K562 (cell line): Measurements from ENCODE around the gene POLN. TPM values are rescaled to one million over a fixed set of nuclear protein-coding genes. Genes with fewer than 3 reads are reported as not detected.
A peak's percentile ranks its signal among the peaks of the same experiment; 100 is the strongest.

Source experiments
- BHLHE40 ChIP-seq: IDR thresholded peaks from 2 replicates; pipeline ENCODE4 v1.6.1; 2011; ENCODE audit warnings: low read length, improper control_type of control experiment
- EHMT2 ChIP-seq: fragments of 450-650 bp; IDR thresholded peaks from 2 replicates; pipeline ENCODE4 v1.6.1; 2018; ENCODE audit warnings: antibody characterized with exemption
- ELK3 ChIP-seq: fragments of 450-650 bp; formaldehyde crosslinking; IDR thresholded peaks from 2 replicates; pipeline ENCODE4 v1.4.0; 2020; ENCODE audit warnings: mild to moderate bottlenecking
- EWSR1 ChIP-seq: fragments of 450-650 bp; IDR thresholded peaks from 2 replicates; pipeline ENCODE4 v1.6.1; 2018; ENCODE audit warnings: borderline replicate concordance, mild to moderate bottlenecking, low read depth, moderate library complexity; ENCODE audit not compliant: partially characterized antibody
- GABPA ChIP-seq: fragments of 200-800 bp; sonication (Bioruptor generic); conservative IDR thresholded peaks from 2 replicates; pipeline ENCODE4 v1.6.1; 2016; ENCODE audit warnings: low read depth, missing genetic modification characterization, missing compliant biosample characterization
- MAX ChIP-seq: sonication (generic); formaldehyde crosslinking; IDR thresholded peaks from 2 replicates; pipeline ENCODE4 v1.9.0; 2022; ENCODE audit warnings: mild to moderate bottlenecking, missing genetic modification reagents
- PHTF2 ChIP-seq: fragments of 250-450 bp; sonication (Bioruptor Pico); IDR thresholded peaks from 2 replicates; pipeline ENCODE4 v1.5.0; 2021; ENCODE audit warnings: mild to moderate bottlenecking
- PRMT5 ChIP-seq: sonication (generic); formaldehyde crosslinking; IDR thresholded peaks from 2 replicates; pipeline ENCODE4 v1.5.0; 2020; ENCODE audit warnings: missing genetic modification reagents
- RAD21 ChIP-seq, 2 experiments: fragments of 250-450 bp in 1 of 2; fragments of 450-650 bp in 1 of 2; sonication (Bioruptor Pico) in 1 of 2; formaldehyde crosslinking in 1 of 2; IDR thresholded peaks in 1 of 2; conservative IDR thresholded peaks in 1 of 2; 2 replicates each; pipeline versions ENCODE4 v1.4.0 to v1.8.0; 2020 to 2022; ENCODE audit warnings: mild to moderate bottlenecking in 2 of 2, moderate library complexity in 1 of 2
- RFX7 ChIP-seq: fragments of 250-450 bp; sonication (Bioruptor Pico); IDR thresholded peaks from 2 replicates; pipeline ENCODE4 v1.5.1; 2021; ENCODE audit warnings: mild to moderate bottlenecking
- RREB1 ChIP-seq: fragments of 250-450 bp; sonication (Bioruptor Pico); IDR thresholded peaks from 2 replicates; pipeline ENCODE4 v1.4.0; 2020
- ZKSCAN1 ChIP-seq: fragments of 150-350 bp; IDR thresholded peaks from 2 replicates; pipeline ENCODE4 v1.6.1; 2016; ENCODE audit warnings: low read depth, low read length
- ZNF639 ChIP-seq, 2 experiments: fragments of 200-800 bp in 1 of 2; sonication (Bioruptor generic) in 1 of 2; sonication (generic) in 1 of 2; formaldehyde crosslinking in 1 of 2; IDR thresholded peaks in 1 of 2; conservative IDR thresholded peaks in 1 of 2; 2 replicates each; pipeline versions ENCODE4 v1.5.0 to v1.6.1; 2016 to 2020; ENCODE audit warnings: missing compliant biosample characterization in 1 of 2, missing genetic modification characterization in 1 of 2, missing genetic modification reagents in 1 of 2
- polyA plus RNA-seq, 8 experiments: library from polyadenylated mRNA; depleted of rRNA in 4 of 8; stranded (reverse) in 5 of 8; unstranded in 3 of 8; fragments of >200 nt; fragmentation: Nextera tagmentation in 2 of 8; fragmentation: Illumina TruSeq in 1 of 8; extraction: Ambion mirVana in 2 of 8; extraction: Trizol in 1 of 8; gene quantifications; 2 replicates each; pipeline versions ENCODE4 v1.2.1 to v1.2.3, GENCODE V29; 2011 to 2014; ENCODE audit warnings: inconsistent platforms in 1 of 8, missing spikeins in 1 of 8
- total RNA-seq, 7 experiments: library from RNA; depleted of rRNA in 6 of 7; stranded (reverse); fragments of >200 nt in 6 of 7; fragmentation: Illumina TruSeq in 2 of 7; extraction: Trizol in 2 of 7; gene quantifications; 2 replicates each; pipeline versions ENCODE4 v1.2.1 to v1.2.3, GENCODE V29; 2011 to 2021; ENCODE audit warnings: low replicate concordance in 1 of 7
- TF ChIP-seq, protein P1 (sequence below): fragments of 450-650 bp; formaldehyde crosslinking; IDR thresholded peaks from 2 replicates; pipeline ENCODE4 v1.4.0; 2020; ENCODE audit warnings: mild to moderate bottlenecking, mixed read lengths
- TF ChIP-seq, protein P2 (sequence below): sonication (generic); formaldehyde crosslinking; IDR thresholded peaks from 2 replicates; pipeline ENCODE4 v1.8.0; 2022; ENCODE audit warnings: mild to moderate bottlenecking, missing genetic modification reagents

The POLN gene
- total and polyA plus RNA-seq, 9 of the 15 experiments (the other 6 are each of a cell fraction or from before 2014, with no cell fraction given): 0.08 to 0.91 (median 0.32) TPM

- TF ChIP-seq ZNF639 (CRISPR knock-in tag; conservative IDR thresholded peaks at IDR 0.05 in 1 of 2, IDR thresholded peaks at IDR 0.05 in 1 of 2) (no peak), EHMT2 (peak; percentile 35; the same call in 1 of the 2 replicates), RAD21 (CRISPR knock-in tag; conservative IDR thresholded peaks at IDR 0.05 in 1 of 2, IDR thresholded peaks at IDR 0.05 in 1 of 2) (0 out of 4 replicates have a peak, but pooled peaks of 1 of the 2 experiments have one; percentile 13), PRMT5 (CRISPR knock-in tag) (no peak), ELK3 (CRISPR knock-in tag) (no peak), RFX7 (CRISPR knock-in tag) (no peak), EWSR1 (no peak), BHLHE40 (no peak), ZKSCAN1 (no peak), RREB1 (CRISPR knock-in tag) (no peak), PHTF2 (CRISPR knock-in tag) (no peak), GABPA (no peak), MAX (no peak)
- TF ChIP-seq, protein P1, sequence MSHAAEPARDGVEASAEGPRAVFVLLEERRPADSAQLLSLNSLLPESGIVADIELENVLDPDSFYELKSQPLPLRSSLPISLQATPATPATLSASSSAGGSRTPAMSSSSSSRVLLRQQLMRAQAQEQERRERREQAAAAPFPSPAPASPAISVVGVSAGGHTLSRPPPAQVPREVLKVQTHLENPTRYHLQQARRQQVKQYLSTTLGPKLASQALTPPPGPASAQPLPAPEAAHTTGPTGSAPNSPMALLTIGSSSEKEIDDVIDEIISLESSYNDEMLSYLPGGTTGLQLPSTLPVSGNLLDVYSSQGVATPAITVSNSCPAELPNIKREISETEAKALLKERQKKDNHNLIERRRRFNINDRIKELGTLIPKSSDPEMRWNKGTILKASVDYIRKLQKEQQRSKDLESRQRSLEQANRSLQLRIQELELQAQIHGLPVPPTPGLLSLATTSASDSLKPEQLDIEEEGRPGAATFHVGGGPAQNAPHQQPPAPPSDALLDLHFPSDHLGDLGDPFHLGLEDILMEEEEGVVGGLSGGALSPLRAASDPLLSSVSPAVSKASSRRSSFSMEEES (CRISPR knock-in tag): no peak
- TF ChIP-seq, protein P2, sequence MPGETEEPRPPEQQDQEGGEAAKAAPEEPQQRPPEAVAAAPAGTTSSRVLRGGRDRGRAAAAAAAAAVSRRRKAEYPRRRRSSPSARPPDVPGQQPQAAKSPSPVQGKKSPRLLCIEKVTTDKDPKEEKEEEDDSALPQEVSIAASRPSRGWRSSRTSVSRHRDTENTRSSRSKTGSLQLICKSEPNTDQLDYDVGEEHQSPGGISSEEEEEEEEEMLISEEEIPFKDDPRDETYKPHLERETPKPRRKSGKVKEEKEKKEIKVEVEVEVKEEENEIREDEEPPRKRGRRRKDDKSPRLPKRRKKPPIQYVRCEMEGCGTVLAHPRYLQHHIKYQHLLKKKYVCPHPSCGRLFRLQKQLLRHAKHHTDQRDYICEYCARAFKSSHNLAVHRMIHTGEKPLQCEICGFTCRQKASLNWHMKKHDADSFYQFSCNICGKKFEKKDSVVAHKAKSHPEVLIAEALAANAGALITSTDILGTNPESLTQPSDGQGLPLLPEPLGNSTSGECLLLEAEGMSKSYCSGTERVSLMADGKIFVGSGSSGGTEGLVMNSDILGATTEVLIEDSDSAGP (CRISPR knock-in tag): no peak
Measured at GRCh38 chr4:2177443-2178093, 64.4 kb downstream of the POLN start (continued).
